Embryonic facial prominence (tissue), 1 donor: Measurements from ENCODE around the gene MATR3.
"Not testable (repeated sequence)": the region's sequence is repeated elsewhere in the genome, so short reads cannot be mapped to it uniquely, and the experiment has no call there.

Experiments
- DNase-seq: peaks from one replicate; pipeline ENCODE4 v3.0.0-alpha.2; 2016; ENCODE audit errors: extremely low spot score

The MATR3 gene

DNA sequence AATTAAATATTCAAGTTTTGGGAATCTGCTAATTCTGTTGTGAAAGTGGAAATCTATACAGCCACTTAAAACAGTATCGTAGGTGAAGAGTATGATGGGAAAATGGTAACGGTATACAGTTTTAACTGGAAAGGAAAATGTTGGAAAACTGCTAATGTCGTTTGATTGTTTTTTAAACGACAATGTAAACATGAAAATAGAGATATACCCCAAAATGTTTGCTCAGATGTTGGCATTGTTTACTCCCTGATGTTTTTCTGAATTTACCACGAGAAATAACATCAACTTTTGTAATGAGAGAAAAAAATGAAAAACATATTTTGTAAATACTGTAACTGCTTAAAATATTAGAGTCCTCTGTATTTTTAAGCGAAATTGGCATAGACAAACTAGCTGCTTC lies 2.7 kb downstream of the MATR3 start:
- DNase-seq = no peak

DNA sequence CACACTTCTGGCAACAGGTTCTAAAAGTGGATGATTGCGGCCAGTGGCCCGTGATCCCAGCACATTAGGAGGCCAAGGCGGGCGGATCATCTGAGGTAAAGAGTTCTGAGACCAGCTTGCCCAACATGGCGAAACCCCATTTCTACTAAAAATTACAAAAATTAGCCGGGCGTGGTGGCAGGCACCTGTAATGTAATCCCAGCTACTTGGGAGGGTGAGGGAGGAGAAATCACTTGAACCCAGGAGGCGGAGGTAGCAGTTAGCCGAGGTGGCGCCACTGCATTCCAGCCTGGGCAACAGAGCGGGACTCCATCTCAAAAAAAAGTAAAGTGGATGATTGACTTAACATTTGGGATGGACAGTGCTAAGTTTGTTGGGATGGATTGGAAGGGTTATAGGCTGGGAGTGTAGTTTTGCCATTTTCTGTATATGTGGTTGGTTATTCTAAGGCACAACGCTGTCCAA lies 3.4 kb downstream of the MATR3 start:
- DNase-seq = no peak

DNA sequence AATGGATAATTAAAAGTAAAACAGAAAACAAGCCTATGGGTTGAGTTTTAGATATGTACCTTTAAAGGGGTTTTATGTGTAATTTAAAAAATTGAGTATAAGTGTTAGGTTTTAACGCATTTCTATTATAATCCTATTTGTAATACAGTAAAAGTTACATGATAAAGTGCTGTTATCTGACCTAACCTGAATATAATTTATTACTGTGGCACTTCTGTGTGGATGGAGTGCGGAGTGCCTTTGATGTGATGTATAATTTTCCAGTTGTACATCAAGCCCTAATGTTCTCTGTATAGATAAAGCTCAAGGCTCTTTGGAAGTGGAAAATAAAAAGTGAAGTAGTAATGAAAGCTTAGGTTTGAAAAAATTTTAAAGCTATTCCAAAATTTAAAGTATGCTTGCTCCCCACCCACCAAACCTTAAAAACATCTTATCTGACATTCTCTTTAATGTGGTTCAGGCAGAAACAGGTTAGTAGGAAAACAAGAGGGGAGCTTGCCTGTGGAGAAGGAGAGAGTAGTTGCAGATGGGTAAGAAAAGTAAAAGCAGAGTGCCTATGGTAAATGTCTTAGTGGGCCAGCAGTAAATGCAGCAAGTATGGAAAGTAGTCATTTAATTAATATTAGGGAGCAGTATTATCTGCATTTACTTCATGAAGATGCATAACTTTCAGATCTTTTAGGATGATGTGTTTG lies 4.0 kb downstream of the MATR3 start:
- DNase-seq = no peak

DNA sequence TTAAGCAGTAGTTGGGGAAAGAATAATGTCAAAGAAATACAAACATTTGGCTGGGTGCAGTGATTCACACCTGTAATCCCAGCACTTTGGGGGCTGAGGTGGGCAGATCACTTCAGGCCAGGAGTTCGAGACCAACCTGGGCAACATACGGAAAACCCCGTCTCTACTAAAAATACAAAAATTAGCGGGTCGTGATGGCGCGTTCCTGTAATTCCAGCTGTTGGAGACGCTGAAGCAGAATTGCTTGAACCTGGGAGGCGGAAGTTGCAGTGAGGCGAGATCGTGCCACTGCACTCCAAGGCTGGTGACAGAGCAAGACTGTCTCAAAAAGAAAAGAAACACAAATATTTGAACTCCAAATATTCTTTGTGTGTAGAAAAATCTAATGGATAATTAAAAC lies 4.7 kb downstream of the MATR3 start:
- no peak for DNase-seq

DNA sequence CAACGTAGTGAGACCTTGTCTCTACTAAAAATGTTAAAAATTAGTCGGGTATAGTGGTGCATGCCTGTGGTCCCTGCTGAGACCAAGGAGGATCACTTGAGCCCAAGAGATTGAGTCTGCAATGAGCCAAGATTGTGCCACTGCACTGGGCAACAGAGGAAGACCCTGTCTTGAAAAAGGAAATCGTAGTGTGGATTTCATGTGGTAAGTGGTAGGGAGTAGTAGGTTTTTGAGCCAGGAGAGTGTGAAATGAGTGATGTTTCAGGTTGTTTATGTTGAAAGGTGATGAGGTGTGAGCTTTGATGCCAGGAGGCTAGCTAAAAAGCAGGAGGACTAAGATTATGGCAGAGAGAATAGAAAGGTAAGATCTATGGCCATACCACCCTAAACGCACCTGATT lies 5.9 kb downstream of the MATR3 start:
- no peak for DNase-seq

DNA sequence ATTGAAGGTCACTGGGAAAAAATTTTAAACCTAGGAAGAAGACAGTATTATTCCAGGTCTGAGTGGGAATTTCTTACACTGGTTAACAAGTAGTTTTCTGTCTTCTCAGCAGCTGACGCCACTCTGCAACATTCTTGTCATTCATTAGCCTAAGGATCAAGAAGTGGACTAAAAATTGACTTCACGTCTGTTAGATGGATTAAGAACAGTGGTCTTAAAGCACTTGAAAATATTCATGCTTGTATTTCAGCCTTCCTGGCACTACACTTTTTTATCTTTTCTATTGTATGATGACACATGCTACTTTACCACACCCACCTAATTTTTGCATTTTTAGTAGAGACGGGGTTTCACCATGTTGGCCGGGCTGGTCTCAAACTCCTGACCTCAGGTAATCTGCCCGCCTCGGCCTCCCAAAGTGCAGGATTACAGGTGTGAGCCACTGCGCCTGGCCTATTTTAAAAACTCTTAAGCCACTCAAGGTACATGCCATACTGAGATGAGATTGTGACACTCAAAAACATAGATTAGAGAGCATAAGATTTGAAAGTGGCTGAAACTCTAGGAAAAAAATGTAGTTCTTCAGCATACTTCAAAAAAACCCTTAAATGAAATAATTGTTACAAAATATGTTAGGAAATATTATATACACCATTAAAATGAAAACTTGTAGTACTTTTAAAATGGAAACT lies 8.4 kb downstream of the MATR3 start:
- DNase-seq = no peak

DNA sequence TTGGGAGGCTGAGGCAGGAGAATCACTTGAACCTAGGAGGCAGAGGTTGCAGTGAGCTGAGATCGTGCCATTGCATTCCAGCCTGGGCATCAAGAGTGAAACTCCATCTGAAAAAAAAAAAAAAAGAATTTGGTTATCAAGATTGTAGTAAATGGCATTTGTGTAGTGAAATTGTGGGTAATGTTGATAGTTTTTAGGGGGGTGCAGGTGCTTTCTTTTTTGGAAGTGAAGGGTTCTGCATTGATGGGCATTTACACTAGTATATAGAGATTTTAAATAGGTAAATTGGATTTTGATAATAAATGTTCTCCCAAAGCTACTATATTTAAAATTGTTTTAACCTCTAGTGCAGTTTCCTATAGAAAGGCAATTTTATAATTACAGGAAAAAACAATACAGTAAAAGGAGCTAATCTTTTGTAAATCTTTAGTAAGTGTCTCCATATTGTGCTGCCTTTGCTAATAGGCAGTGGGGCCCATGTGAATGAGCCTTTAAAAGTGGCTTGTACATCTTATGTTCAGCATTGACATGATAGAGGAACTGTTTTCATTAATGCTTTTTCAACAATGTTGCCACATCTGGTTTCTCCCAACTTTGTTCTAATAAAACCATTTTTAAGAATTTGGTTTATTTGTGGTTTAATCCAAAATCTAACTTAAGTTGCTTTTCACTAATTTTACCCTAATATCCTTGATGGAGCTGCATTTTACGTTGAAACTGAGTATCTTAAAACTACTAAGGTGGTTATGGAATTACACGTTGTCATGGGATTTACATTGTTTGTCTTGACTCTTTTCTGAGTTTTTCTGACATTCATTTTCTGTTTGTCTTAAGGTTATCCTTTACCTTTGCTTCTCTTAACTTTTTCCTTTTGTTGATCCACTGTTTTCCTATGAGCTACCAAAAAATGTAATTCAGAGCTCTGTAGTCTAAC lies 11.1 kb downstream of the MATR3 start:
- DNase-seq = no peak

DNA sequence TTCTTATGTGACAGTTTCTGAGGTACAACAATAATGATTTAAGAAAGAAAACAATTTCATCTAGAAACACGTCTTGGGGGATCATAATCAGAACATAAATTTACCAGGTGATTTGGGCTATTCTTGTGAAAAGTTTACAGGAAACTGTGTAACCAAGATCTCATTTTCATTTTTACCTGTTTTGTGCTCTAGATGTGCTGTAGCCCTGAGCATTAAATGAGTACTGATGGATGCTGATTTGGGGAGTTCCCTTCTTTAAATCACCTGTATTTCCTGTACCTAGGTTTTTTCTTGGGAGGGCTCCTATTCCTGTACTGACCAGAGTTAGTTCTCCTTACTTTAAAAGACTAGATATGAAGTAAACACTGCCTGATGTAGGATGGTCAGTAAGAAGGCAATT lies 12.7 kb downstream of the MATR3 start:
- DNase-seq = no peak

DNA sequence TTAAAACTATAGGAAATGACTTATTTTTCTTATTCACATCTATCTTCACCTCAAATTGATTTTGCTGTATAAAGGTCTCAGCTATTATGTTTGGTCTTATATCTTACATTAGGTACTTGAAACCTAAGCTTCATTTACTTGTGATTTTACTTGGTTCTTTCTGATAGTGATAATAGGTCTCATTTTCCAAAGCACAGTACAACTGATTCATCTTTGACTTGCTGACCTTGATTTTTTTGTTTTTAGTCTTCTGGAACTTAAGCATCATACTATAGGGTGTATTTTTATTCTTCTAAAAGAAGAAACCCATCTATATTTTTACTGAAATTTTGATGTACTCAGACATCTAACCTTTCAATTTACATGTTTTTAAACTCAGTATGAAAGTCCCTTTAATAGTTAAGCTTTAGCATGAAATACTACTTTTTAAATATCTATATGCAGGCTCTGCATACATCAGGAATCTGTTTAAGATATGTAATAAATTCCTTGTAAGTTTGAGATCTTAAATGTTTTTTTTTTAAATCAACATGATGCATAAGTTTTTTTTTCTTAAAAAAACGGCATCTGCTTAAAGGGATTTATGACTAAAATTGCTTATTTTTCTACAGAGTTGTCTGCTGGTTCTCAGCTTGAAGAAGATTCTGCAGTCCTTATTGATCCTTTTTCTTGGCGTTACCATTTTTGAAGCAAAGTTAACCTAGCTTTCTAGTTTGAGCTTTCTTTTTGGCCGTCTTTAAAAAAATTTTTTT lies 13.3 kb downstream of the MATR3 start:
- no peak for DNase-seq

DNA sequence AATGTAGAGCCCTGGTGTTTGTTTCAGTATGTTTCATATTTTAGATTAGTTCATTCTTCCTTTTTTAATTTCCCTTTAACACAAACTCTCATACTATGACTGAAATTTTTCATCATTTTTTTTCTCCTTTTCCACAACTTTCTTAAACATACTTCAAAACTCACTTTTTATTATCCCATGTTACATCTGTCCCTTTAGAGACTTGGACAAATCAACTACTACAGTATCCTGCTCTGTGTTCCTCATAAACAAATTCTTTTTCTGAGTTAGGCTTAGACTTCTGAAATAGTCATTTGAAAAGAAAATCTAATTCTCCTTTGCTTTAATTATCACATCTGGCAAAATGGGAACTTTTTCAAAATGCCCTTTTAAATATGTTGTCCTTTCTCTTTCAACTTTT lies 15.3 kb downstream of the MATR3 start:
- DNase-seq = no peak

DNA sequence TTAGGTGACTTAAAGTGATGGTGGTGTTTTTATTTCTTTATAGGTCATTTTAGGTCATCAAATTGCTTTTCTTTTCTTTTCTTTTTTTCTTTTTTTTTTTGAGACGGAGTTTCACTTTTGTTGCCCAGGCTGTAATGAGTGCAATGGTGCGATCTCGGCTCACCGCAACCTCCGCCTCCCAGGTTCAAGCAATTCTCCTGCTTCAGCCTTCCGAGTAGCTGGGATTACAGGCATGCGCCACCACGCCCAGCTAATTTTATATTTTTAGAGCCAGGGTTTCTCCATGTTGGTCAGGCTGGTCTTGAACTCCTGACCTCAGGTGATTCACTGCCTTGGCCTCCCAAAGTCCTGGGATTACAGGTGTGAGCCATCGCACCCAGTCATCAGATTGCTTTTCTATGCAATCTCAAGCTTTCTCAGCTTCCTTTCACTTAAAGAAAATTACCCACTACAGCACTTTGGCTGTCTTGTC lies 17.2 kb downstream of the MATR3 start:
- not testable (repeated sequence) for DNase-seq

DNA sequence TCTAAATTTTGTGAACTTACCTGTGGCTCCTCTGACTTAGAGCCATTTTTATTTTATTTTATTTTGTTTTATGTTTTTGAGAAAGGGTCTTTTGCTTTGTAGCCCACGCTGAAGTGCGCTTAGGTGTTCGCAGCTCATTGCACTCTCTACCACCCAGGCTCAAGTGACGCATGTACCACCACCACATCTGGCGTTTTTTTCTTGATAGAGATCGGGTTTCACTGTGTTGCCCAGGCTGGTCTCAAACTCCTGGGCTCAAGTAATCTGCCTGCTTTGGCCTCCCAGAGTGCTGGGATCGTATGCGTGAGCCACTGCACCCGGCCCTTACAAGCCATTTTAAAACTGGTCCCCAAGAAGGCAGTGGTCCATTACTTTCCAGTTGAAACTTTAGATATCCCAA lies 18.5 kb downstream of the MATR3 start:
- no peak for DNase-seq

DNA sequence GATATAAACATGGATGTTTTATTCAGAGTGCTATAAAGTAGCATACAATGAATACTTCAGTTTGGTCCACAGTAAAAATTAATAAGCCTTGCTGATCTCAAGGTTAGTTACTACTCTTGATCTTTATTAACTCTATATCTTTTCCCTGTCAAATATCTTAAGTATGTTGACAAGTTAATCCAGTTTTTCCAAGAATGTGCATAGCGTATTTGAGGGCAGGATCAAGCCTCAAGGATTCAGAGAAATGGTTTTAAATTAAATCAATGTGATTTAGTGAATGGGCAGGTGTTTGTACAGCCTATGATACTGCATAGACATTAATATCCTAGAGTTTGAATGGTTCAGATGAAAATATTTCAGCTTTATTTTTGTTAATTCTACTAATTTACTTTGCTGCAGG lies 20.7 kb downstream of the MATR3 start:
- DNase-seq = no peak

DNA sequence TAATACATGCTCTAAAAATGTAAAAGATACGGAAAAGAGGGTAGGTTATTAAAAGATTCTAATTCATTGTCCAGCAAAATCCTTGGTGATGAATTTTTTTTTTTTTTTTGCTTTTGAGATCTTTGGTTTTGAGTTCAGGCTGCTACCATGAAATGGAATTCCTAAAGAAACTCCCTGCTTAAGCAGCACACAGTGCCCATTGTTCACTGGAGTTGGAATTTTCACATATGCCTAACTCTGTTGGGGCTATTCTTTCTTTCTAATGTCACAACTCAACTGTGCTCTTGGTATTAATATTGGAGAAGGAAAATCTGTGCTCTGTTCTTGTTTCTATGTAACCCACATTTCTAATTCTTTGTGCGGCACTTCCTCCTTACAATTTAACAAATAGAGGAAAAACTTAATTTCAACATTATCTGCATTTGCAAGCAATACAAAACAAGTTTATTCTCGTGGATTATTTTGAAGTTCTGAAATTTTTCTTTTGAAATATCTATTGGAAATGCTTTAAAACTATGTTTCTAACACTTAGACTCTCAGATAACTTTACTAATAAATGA lies 21.6 kb downstream of the MATR3 start:
- DNase-seq = no peak

DNA sequence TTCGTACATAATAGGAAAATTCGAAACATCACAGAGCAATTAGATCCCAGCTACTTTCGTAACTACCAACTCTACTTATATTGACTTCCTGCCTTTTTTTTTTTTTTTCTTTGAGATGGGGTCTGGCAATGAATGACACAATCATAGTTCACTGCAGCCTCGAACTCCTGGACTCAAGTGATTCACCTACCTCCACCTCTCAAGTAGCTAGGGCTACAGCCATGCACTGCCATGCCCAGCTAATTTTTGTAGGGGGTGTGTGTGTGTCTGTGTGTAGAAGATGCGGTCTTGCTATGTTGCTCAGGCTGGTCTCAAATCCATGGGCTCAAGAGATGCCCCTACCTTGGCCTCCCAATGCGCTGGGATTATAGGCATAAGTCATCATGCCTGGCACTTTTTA lies 42.3 kb downstream of the MATR3 start:
- no peak for DNase-seq

DNA sequence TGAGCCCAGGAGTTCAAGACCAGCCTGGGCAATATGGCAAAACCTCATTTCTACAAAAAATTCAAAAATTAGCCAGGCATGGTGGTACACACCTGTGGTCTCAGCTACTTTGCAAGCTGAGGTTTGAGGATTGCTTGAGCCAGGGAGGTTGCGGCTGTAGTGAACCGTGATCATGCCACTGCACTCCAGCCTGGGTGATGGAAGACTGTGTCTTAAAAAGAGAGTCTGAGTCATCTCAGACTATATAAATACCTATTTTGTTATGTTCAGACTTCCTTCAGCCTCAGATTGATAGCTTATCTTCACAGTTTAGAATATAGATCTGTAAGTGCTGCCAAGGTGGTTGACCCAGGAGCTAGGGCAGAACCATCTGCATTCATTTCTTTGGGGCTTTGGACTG lies 46.5 kb downstream of the MATR3 start:
- no peak for DNase-seq

DNA sequence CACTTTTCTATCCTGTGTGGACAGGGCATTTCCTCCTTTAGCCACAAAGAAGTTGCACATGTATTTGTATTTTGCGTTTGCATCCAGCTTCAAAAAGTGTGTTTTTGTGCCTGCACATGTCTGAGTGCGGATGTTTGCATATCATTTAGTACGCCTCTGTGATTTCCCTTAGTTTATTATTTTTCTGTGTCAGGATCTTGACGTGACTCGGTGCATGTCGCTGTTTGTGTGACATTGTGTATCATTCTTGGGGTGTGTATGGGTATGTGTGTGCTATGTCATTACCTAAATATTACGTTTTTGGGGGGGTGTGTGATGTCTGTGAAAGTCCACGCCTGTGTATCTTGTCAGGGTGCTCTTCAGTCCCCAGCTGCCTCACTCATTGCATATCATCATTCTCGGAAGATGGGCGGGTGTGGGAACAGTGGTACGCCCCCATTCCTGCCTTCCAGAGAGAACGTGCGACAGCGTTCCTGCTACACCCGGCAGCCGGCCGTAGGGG lies 47.7 kb downstream of the MATR3 start:
- no peak for DNase-seq

DNA sequence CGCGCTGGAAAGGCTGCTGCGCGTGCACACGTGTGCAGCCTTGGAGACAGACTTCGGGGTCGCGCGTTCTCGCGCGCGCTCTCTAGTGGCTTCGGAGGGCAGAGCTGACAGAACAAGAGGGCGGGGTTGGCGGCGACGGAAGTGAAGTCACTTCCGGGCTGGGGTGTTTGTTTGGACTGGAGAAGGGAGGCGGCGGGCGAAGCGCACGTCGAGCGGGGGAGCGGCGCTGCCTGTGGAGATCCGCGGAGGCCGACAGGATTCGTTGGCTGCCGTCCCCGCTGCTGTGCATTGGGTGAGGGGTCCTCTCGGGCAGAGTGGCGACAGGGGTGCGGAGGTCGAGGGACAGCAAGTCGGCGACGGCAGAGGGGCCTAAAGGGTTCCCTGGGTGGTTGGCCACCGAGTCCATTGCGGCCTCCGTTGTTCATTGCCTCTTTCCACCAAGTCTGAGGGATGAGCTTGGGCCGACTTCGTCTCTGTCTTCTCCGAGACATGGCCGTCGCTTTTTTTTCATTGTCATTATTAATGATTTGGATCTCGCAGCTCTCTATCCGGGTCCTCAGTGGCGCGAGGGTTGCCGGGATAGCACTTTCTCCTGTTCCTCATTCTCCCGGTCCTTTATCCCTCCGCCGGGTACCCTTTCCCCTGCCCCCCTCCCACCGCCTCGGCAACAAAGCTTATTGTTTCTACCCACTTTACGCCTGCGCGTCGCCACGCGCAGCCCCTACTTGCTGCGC lies 48.3 kb downstream of the MATR3 start, which contains the start of gene PAIP2:
Gene PAIP2 (plus strand): TSS at position 166 of the 734 bp plus-strand sequence. CDS start 21,931 bp downstream, outside the sequence.
- peak; percentile 98 for DNase-seq

DNA sequence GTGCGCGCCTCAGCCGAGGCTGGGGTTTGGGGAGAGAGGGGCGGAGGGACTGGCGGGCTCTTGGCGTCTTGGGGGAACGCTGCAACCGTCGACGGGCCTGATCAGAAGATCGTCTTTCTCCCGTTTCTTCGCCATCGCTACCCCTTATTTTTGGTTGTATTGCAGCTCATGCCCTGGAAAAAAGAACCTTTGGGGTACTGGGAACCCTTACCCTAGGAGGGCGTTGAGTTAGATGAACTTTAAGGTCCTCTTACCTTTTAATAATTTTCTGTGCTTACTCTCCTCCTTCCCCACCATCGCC lies 48.8 kb downstream of the MATR3 start:
- no peak for DNase-seq

DNA sequence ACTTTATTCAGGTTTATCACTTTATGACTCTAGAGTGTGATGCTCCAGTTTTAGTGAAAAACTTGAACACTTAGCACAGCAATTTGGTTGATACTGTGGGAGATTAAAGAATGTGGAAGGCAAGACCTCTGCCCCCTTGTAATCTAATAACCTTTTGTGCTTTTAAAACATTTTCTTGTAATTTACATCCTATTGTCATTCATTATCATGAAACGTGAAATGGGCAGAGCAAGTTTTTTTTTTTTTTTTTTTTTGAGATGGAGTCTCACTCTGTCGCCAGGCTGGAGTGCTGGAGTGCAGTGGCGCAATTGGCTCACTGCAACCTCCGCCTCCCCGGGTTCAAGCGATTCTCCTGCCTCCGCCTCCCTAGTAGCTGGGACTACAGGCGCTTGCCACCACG lies 49.9 kb downstream of the MATR3 start:
- no peak for DNase-seq
